Fibroblast of skin of back (primary cell): ENCODE data around the gene KHDC3L.
"Not testable (repeated sequence)": the region's sequence is repeated elsewhere in the genome, so short reads cannot be mapped to it uniquely, and the experiment has no call there.

Experiments
- DNase-seq: peaks from one replicate; pipeline ENCODE4 v3.0.0-alpha.2; 2013

Gene KHDC3L

GRCh38 chr6:73371984-73372383 lies 9.5 kb downstream of the KHDC3L start:
- no peak for DNase-seq

- DNase-seq, result no peak
Observed at GRCh38 chr6:73372516-73372915, 10.1 kb downstream of the KHDC3L start.

- no peak for DNase-seq
Observed at GRCh38 chr6:73375216-73375615, 12.8 kb downstream of the KHDC3L start.

GRCh38 chr6:73377225-73377624 lies 14.8 kb downstream of the KHDC3L start:
- no peak for DNase-seq

- DNase-seq, result not testable (repeated sequence)
Observed at GRCh38 chr6:73381531-73381930, 19.1 kb downstream of the KHDC3L start.

- peak; percentile 37 for DNase-seq
Observed at GRCh38 chr6:73382462-73383113, 20.1 kb downstream of the KHDC3L start.

GRCh38 chr6:73388433-73388799 lies 26.0 kb downstream of the KHDC3L start:
- DNase-seq, result no peak

GRCh38 chr6:73388800-73389512 lies 26.5 kb downstream of the KHDC3L start:
- peak; percentile 61 for DNase-seq

- no peak for DNase-seq
Observed at GRCh38 chr6:73389854-73390253, 27.4 kb downstream of the KHDC3L start.

GRCh38 chr6:73391675-73392074 lies 29.2 kb downstream of the KHDC3L start:
- DNase-seq, result no peak

- DNase-seq, result not testable (repeated sequence)
Observed at GRCh38 chr6:73392188-73392587, 29.7 kb downstream of the KHDC3L start.

- DNase-seq, result no peak
Observed at GRCh38 chr6:73393278-73393677, 30.8 kb downstream of the KHDC3L start.

- DNase-seq, result peak; percentile 20
Observed at GRCh38 chr6:73394577-73395354, 32.3 kb downstream of the KHDC3L start, which contains the start of gene DDX43. TSS of gene DDX43 (plus strand) at chr6:73394828. CDS start at chr6:73394906, 78 bp downstream.

GRCh38 chr6:73395875-73396274 lies 33.4 kb downstream of the KHDC3L start:
- no peak for DNase-seq

GRCh38 chr6:73400656-73401055 lies 38.2 kb downstream of the KHDC3L start:
- DNase-seq, result no peak

GRCh38 chr6:73409395-73409794 lies 46.9 kb downstream of the KHDC3L start:
- no peak for DNase-seq

GRCh38 chr6:73413102-73413501 lies 50.6 kb downstream of the KHDC3L start:
- no peak for DNase-seq
